WTC11 (cell line): ENCODE measurements around the gene KPNB1.

Experiments
- CTCF ChIP-seq: fragments of 200-600 bp; IDR thresholded peaks from 2 replicates; pipeline ENCODE4 v1.8.0; 2022; ENCODE audit warnings: antibody characterized with exemption
- NR1H2 ChIP-seq: sonication (generic); formaldehyde crosslinking; IDR thresholded peaks from 2 replicates; pipeline ENCODE4 v1.9.0; 2021; ENCODE audit warnings: mild to moderate bottlenecking, moderate library complexity, missing genetic modification reagents
- TCF7 ChIP-seq: sonication (generic); formaldehyde crosslinking; IDR thresholded peaks from 2 replicates; pipeline ENCODE4 v1.8.0; 2022; ENCODE audit warnings: mild to moderate bottlenecking, low read depth, missing genetic modification reagents, moderate library complexity
- ZBTB21 ChIP-seq: sonication (generic); formaldehyde crosslinking; IDR thresholded peaks from 2 replicates; pipeline ENCODE4 v1.8.1; 2023; ENCODE audit warnings: mild to moderate bottlenecking, missing genetic modification reagents, borderline replicate concordance
- TF ChIP-seq, protein P1 (sequence below): sonication (generic); formaldehyde crosslinking; IDR thresholded peaks from 2 replicates; pipeline ENCODE4 v1.8.1; 2023; ENCODE audit warnings: mild to moderate bottlenecking, moderate library complexity, missing genetic modification reagents
- TF ChIP-seq, protein P2 (sequence below): sonication (generic); formaldehyde crosslinking; IDR thresholded peaks from 2 replicates; pipeline ENCODE4 v1.8.0; 2022; ENCODE audit warnings: mild to moderate bottlenecking, missing genetic modification reagents
- TF ChIP-seq, protein P3 (sequence below): sonication (generic); formaldehyde crosslinking; IDR thresholded peaks from 2 replicates; pipeline ENCODE4 v1.8.1; 2022; ENCODE audit warnings: low read depth, mild to moderate bottlenecking, moderate library complexity, missing genetic modification reagents, borderline replicate concordance

- no peak for TF ChIP-seq CTCF
- TF ChIP-seq, protein P1, sequence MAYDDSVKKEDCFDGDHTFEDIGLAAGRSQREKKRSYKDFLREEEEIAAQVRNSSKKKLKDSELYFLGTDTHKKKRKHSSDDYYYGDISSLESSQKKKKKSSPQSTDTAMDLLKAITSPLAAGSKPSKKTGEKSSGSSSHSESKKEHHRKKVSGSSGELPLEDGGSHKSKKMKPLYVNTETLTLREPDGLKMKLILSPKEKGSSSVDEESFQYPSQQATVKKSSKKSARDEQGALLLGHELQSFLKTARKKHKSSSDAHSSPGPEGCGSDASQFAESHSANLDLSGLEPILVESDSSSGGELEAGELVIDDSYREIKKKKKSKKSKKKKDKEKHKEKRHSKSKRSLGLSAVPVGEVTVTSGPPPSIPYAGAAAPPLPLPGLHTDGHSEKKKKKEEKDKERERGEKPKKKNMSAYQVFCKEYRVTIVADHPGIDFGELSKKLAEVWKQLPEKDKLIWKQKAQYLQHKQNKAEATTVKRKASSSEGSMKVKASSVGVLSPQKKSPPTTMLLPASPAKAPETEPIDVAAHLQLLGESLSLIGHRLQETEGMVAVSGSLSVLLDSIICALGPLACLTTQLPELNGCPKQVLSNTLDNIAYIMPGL: no peak
- TF ChIP-seq, protein P2, sequence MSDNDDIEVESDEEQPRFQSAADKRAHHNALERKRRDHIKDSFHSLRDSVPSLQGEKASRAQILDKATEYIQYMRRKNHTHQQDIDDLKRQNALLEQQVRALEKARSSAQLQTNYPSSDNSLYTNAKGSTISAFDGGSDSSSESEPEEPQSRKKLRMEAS (CRISPR knock-in tag): no peak
- no peak for TF ChIP-seq NR1H2 (CRISPR knock-in tag)
- TF ChIP-seq TCF7: no peak
- TF ChIP-seq, protein P3, sequence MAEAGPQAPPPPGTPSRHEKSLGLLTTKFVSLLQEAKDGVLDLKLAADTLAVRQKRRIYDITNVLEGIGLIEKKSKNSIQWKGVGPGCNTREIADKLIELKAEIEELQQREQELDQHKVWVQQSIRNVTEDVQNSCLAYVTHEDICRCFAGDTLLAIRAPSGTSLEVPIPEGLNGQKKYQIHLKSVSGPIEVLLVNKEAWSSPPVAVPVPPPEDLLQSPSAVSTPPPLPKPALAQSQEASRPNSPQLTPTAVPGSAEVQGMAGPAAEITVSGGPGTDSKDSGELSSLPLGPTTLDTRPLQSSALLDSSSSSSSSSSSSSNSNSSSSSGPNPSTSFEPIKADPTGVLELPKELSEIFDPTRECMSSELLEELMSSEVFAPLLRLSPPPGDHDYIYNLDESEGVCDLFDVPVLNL: no peak
- no peak for TF ChIP-seq ZBTB21 (CRISPR knock-in tag)
Observed at GRCh38 chr17:47730681-47731080, 81.0 kb downstream of the KPNB1 start.
